ENCODE data around the gene ZNF526.

ZNF526 gene

GRCh38 chr19:42224940-42225717, 5.0 kb downstream of the ZNF526 start:
- DNase-seq = no peak

GRCh38 chr19:42225718-42226292, 5.7 kb downstream of the ZNF526 start:
- DNase-seq = no peak

GRCh38 chr19:42226886-42227285, 6.8 kb downstream of the ZNF526 start:
- no peak for DNase-seq

GRCh38 chr19:42228641-42229040, 8.5 kb downstream of the ZNF526 start:
- no peak for DNase-seq

GRCh38 chr19:42229301-42229854, 9.3 kb downstream of the ZNF526 start:
- no peak for DNase-seq

- no peak for DNase-seq
Observed at GRCh38 chr19:42229855-42230351, 9.8 kb downstream of the ZNF526 start.

GRCh38 chr19:42230571-42230970, 10.5 kb downstream of the ZNF526 start:
- DNase-seq = no peak

- DNase-seq = no peak
Observed at GRCh38 chr19:42232435-42232834, 12.3 kb downstream of the ZNF526 start.

- DNase-seq = no peak
Observed at GRCh38 chr19:42233106-42233505, 13.0 kb downstream of the ZNF526 start.

- DNase-seq = no peak
Observed at GRCh38 chr19:42233678-42234292, 13.7 kb downstream of the ZNF526 start.

GRCh38 chr19:42234364-42234763, 14.3 kb downstream of the ZNF526 start:
- no peak for DNase-seq

- no peak for DNase-seq
Observed at GRCh38 chr19:42235181-42235580, 15.1 kb downstream of the ZNF526 start.

- no peak for DNase-seq
Observed at GRCh38 chr19:42239544-42240220, 19.6 kb downstream of the ZNF526 start.

- DNase-seq = no peak
Observed at GRCh38 chr19:42241279-42241678, 21.2 kb downstream of the ZNF526 start.

GRCh38 chr19:42242069-42242511, 22.0 kb downstream of the ZNF526 start:
- no peak for DNase-seq

- peak; percentile 99 to 100 for DNase-seq
Observed at GRCh38 chr19:42242512-42243409, 22.6 kb downstream of the ZNF526 start, which contains the start of gene GSK3A. Gene GSK3A (minus strand): TSS chr19:42242602. CDS start chr19:42242465, 137 bp downstream.

GRCh38 chr19:42244347-42245220, 24.5 kb downstream of the ZNF526 start:
- peak; percentile 90 to 95 for DNase-seq

GRCh38 chr19:42245231-42245630, 25.1 kb downstream of the ZNF526 start:
- no peak for DNase-seq

GRCh38 chr19:42246143-42246921, 26.2 kb downstream of the ZNF526 start:
- DNase-seq = peak; percentile 64 to 68

Measured in NCI-H2081 (cell line).